HG02798 (cell line): ENCODE results near the gene CLDN6.

Experiments used
- ATAC-seq: cut with Tn5 transposase; IDR thresholded peaks from one replicate; pipeline ENCODE4 v1.9.1; 2021; ENCODE audit warnings: mild to moderate bottlenecking; ENCODE audit not compliant: unreplicated experiment, poor library complexity

CLDN6 gene

GRCh38 chr16:3015865-3016521 is 2.0 kb downstream of the CLDN6 start:
- no peak for ATAC-seq

GRCh38 chr16:3014971-3015370 is 3.0 kb downstream of the CLDN6 start:
- no peak for ATAC-seq

GRCh38 chr16:3013998-3014690 is 3.8 kb downstream of the CLDN6 start:
- no peak for ATAC-seq

- no peak for ATAC-seq
Measured at GRCh38 chr16:3013491-3013951, 4.5 kb downstream of the CLDN6 start.

GRCh38 chr16:3012828-3013420 is 5.1 kb downstream of the CLDN6 start, which contains the start of gene CLDN9:
Gene CLDN9 (plus strand): TSS chr16:3012923. CDS start chr16:3013363, 440 bp downstream.
- ATAC-seq = no peak

GRCh38 chr16:3012246-3012645 is 5.7 kb downstream of the CLDN6 start:
- ATAC-seq = no peak

- ATAC-seq = no peak
Measured at GRCh38 chr16:3010510-3010909, 7.5 kb downstream of the CLDN6 start.

GRCh38 chr16:3009568-3010390 is 8.2 kb downstream of the CLDN6 start:
- no peak for ATAC-seq

GRCh38 chr16:3008690-3009037 is 9.3 kb downstream of the CLDN6 start:
- ATAC-seq = no peak

GRCh38 chr16:3007957-3008689 is 9.9 kb downstream of the CLDN6 start:
- ATAC-seq = no peak

GRCh38 chr16:3007059-3007956 is 10.7 kb downstream of the CLDN6 start:
- no peak for ATAC-seq

- ATAC-seq = no peak
Measured at GRCh38 chr16:3004781-3005284, 13.2 kb downstream of the CLDN6 start.

- ATAC-seq = no peak
Measured at GRCh38 chr16:3004319-3004718, 13.7 kb downstream of the CLDN6 start.

- peak; percentile 98 for ATAC-seq
Measured at GRCh38 chr16:3003582-3004270, 14.3 kb downstream of the CLDN6 start.

GRCh38 chr16:3001316-3001715 is 16.7 kb downstream of the CLDN6 start:
- no peak for ATAC-seq

GRCh38 chr16:3000540-3000939 is 17.4 kb downstream of the CLDN6 start:
- no peak for ATAC-seq

- no peak for ATAC-seq
Measured at GRCh38 chr16:2999929-3000328, 18.1 kb downstream of the CLDN6 start.

GRCh38 chr16:2996298-2996697 is 21.7 kb downstream of the CLDN6 start:
- ATAC-seq = no peak
